ENCODE measurements around the gene TELO2. TPM values are rescaled to one million over a fixed set of nuclear protein-coding genes. Genes with fewer than 3 reads are reported as not detected.
A peak's percentile ranks its signal among the peaks of the same experiment; 100 is the strongest.

The TELO2 gene
- total RNA-seq, 1 experiment from 2014 or later, result 85.4 TPM

GRCh38 chr16:1492082-1492922 is 858 bp upstream of the TELO2 start:
- Mint-ChIP-seq H3K4me3 (ENCODE audit: low read depth, unreplicated experiment) (peak overlapping the region; percentile 85), H3K27me3 (ENCODE audit: unreplicated experiment) (peaks cover 3% of the 10 kb centered on the region), H3K36me3 (ENCODE audit: insufficient read depth, unreplicated experiment) (peaks cover 25% of the 10 kb centered on the region), H3K4me1 (ENCODE audit: low read depth, unreplicated experiment) (peaks cover 7% of the 10 kb centered on the region), H3K9me3 (ENCODE audit: low read depth, unreplicated experiment) (no peaks in the 10 kb centered on the region), H3K27ac (ENCODE audit: unreplicated experiment) (peak overlapping the region; percentile 96)
- CTCF ChIA-PET, result interaction anchor here (0.6 to 1.0 kb wide), 3 partner anchors 17 to 76 kb away, joined by 3 to 4 read pairs (median 4); no protein-coding TSS in a partner anchor
- no TSS peak for BruUV-seq (replicated peaks)
- TF ChIP-seq, protein P1, sequence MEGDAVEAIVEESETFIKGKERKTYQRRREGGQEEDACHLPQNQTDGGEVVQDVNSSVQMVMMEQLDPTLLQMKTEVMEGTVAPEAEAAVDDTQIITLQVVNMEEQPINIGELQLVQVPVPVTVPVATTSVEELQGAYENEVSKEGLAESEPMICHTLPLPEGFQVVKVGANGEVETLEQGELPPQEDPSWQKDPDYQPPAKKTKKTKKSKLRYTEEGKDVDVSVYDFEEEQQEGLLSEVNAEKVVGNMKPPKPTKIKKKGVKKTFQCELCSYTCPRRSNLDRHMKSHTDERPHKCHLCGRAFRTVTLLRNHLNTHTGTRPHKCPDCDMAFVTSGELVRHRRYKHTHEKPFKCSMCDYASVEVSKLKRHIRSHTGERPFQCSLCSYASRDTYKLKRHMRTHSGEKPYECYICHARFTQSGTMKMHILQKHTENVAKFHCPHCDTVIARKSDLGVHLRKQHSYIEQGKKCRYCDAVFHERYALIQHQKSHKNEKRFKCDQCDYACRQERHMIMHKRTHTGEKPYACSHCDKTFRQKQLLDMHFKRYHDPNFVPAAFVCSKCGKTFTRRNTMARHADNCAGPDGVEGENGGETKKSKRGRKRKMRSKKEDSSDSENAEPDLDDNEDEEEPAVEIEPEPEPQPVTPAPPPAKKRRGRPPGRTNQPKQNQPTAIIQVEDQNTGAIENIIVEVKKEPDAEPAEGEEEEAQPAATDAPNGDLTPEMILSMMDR (IDR thresholded peaks at IDR 0.05; ENCODE audit: unreplicated experiment), result no peak
- no peak for DNase-seq
- intact Hi-C loops (cut with micrococcal nuclease; ENCODE audit: unreplicated experiment), result no loop called here

DNA sequence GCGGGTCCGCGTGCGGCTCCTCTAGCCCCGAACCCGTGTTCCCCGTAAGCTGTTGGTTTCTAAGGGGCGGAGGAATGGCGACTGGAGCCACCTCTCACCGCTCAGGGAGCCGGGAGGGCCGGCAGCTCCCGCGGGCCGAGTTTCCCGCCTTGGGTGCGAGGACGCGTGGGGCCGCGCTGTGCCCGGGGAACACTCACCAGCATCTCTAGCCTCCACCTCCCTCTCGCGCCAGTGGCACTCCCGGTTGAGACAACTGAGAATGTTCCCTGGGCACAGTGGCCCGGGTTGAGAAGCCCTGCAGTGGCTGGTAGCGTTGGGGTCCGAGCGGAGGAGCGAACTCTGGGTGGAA is 560 bp downstream of the TELO2 start:
- Mint-ChIP-seq H3K4me3 (ENCODE audit: low read depth, unreplicated experiment) (peak overlapping the region; percentile 85), H3K4me1 (ENCODE audit: low read depth, unreplicated experiment) (peaks cover 7% of the 10 kb centered on the region), H3K27me3 (ENCODE audit: unreplicated experiment) (no peaks in the 10 kb centered on the region), H3K9me3 (ENCODE audit: low read depth, unreplicated experiment) (no peaks in the 10 kb centered on the region), H3K27ac (ENCODE audit: unreplicated experiment) (peak overlapping the region; percentile 69), H3K36me3 (ENCODE audit: insufficient read depth, unreplicated experiment) (peaks cover 36% of the 10 kb centered on the region)
- intact Hi-C loops (cut with micrococcal nuclease; ENCODE audit: unreplicated experiment), result no loop called here
- CTCF ChIA-PET, result interaction anchor here (0.7 kb wide), 1 partner anchor 212 kb away, joined by 3 read pairs; the partner anchor contains the start of gene MAPK8IP3
- TSS peak; percentile 25 for BruUV-seq (replicated peaks)
- no peak for DNase-seq
- TF ChIP-seq, protein P1 (IDR thresholded peaks at IDR 0.05; ENCODE audit: unreplicated experiment), result no peak

DNA sequence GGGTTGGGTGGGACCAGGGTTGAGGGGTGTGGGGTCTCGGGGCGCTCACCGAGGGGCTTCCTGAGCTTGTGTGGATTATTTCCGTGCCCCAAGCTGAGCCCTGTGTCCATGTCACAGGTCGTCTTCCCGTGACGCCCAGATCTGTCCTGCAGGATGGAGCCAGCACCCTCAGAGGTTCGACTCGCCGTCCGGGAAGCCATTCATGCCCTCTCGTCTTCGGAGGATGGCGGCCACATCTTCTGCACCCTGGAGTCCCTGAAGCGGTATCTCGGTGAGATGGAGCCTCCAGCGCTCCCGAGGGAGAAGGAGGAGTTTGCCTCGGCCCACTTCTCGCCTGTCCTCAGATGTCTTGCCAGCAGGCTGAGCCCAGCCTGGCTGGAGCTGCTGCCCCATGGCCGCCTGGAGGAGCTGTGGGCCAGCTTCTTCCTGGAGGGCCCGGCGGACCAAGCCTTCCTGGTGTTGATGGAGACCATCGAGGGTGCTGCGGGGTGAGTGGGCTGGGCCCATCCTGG is 1.0 kb downstream of the TELO2 start:
- H3K9me3 Mint-ChIP-seq (ENCODE audit: low read depth, unreplicated experiment), result no peaks in the 10 kb centered on the region
- intact Hi-C loops (cut with micrococcal nuclease; ENCODE audit: unreplicated experiment), result no loop called here
- no TSS peak for BruUV-seq (replicated peaks)

DNA sequence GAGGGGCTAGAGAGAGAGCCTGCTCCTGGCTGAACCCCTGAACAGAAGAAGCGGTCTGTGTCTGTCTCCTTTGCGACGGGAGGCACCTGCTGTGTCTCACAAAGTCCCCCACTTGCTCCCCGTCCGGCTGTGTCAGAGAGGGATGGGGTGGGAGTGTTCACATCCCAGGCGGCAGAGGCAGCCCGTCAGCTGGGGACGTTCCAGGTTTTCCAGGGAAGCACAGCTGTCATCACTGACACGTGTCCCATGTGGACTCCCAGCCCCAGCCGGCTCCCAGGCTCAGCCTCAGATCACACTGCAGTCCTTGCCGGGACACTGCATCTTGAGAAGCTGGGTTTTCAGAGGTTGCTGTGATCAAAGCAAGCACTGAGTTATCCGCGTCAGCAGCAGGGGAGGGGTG is 1.6 kb downstream of the TELO2 start:
- TF ChIP-seq, protein P1 (IDR thresholded peaks at IDR 0.05; ENCODE audit: unreplicated experiment), result no peak
- peaks cover 7% of the 10 kb centered on the region for H3K4me1 Mint-ChIP-seq (ENCODE audit: low read depth, unreplicated experiment)
- no peaks in the 10 kb centered on the region for H3K9me3 Mint-ChIP-seq (ENCODE audit: low read depth, unreplicated experiment)
- intact Hi-C loops (cut with micrococcal nuclease; ENCODE audit: unreplicated experiment), result no loop called here
- BruUV-seq (replicated peaks), result no TSS peak
- no peak for DNase-seq
- CTCF ChIA-PET, result interaction anchor here (0.6 kb wide), 1 partner anchor 1398 kb away, joined by 3 read pairs; no protein-coding TSS in a partner anchor
- H3K27ac Mint-ChIP-seq (ENCODE audit: unreplicated experiment), result no peak overlapping the region
- H3K27me3 Mint-ChIP-seq (ENCODE audit: unreplicated experiment), result no peaks in the 10 kb centered on the region
- peak overlapping the region; percentile 85 for H3K4me3 Mint-ChIP-seq (ENCODE audit: low read depth, unreplicated experiment)
- peaks cover 39% of the 10 kb centered on the region for H3K36me3 Mint-ChIP-seq (ENCODE audit: insufficient read depth, unreplicated experiment)

More for the DNA sequence above, 1.0 kb downstream of the TELO2 start:
- Mint-ChIP-seq H3K4me3 (ENCODE audit: low read depth, unreplicated experiment) (peak overlapping the region; percentile 85), H3K36me3 (ENCODE audit: insufficient read depth, unreplicated experiment) (peaks cover 39% of the 10 kb centered on the region), H3K4me1 (ENCODE audit: low read depth, unreplicated experiment) (peaks cover 7% of the 10 kb centered on the region), H3K27me3 (ENCODE audit: unreplicated experiment) (no peaks in the 10 kb centered on the region), H3K27ac (ENCODE audit: unreplicated experiment) (peak overlapping the region; percentile 69)
- no peak for DNase-seq
- CTCF ChIA-PET, result interaction anchor here (0.6 kb wide), 1 partner anchor 1397 kb away, joined by 3 read pairs; no protein-coding TSS in a partner anchor
- TF ChIP-seq, protein P1 (IDR thresholded peaks at IDR 0.05; ENCODE audit: unreplicated experiment), result no peak
